Measurements from ENCODE around the gene SPTBN1. TPM values are rescaled to one million over a fixed set of nuclear protein-coding genes. Genes with fewer than 3 reads are reported as not detected.

SPTBN1 gene
- total and polyA plus RNA-seq, 2 experiments from 2014 or later, result 58.1 to 204 TPM

- TF ChIP-seq, protein P1, sequence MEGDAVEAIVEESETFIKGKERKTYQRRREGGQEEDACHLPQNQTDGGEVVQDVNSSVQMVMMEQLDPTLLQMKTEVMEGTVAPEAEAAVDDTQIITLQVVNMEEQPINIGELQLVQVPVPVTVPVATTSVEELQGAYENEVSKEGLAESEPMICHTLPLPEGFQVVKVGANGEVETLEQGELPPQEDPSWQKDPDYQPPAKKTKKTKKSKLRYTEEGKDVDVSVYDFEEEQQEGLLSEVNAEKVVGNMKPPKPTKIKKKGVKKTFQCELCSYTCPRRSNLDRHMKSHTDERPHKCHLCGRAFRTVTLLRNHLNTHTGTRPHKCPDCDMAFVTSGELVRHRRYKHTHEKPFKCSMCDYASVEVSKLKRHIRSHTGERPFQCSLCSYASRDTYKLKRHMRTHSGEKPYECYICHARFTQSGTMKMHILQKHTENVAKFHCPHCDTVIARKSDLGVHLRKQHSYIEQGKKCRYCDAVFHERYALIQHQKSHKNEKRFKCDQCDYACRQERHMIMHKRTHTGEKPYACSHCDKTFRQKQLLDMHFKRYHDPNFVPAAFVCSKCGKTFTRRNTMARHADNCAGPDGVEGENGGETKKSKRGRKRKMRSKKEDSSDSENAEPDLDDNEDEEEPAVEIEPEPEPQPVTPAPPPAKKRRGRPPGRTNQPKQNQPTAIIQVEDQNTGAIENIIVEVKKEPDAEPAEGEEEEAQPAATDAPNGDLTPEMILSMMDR (conservative IDR thresholded peaks at IDR 0.05; ENCODE audit: low read depth in 2 of 2), result no peak; a peak in 1 of 4 replicates
These were observed 197.6 kb downstream of the SPTBN1 start (continued) for GRCh38 chr2:54653572-54654204.

DNA sequence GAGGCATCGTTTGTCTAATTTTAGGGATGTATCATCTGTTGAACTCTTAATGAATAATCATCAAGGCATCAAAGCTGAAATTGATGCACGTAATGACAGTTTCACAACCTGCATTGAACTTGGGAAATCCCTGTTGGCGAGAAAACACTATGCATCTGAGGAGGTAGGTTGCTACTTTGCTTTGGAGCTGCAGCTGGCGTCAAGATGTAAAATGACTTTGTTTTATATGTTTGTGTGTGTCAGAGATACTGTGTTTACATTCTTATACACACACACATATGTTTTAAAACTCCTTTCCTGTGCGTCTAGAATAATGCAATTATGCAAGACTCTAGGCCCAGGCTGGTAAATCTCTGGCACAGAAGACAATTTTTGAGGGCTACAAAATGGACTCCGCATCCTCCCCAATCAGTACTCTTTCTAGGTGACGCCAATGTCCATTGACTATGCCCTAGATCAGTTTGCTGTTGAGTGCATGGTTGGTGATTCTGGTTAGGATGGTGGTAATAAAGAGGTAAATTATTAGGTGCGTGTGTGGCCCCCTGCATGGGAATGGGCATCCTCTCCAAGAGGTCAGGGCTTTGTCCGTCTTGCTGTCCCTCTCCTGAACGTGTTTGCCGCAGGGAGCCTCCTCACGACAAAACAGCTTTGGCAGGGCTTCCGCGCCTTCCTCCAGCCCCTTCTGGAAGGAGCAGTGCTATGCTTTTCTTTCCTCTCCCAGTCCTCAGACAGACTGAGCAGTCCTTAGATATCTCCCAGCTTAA, 199.1 kb downstream of the SPTBN1 start:
- DNase-seq (ENCODE audit: low spot score) (no peak), ATAC-seq (no peak)
- no peak overlapping the region for H2AFZ ChIP-seq
- no peaks in the 10 kb centered on the region for H3K27me3 ChIP-seq (ENCODE audit: insufficient read depth)
- no peak overlapping the region for H3K4me3 ChIP-seq
- Mint-ChIP-seq H3K4me1 (peaks cover 6% of the 10 kb centered on the region; the same call in 1 of the 3 replicates), H3K4me3 (no peak overlapping the region), H3K27me3 (ENCODE audit: insufficient read depth, low read depth, poor library complexity) (peaks cover 4% of the 10 kb centered on the region), H3K27ac (no peak overlapping the region), H3K36me3 (ENCODE audit: low read depth) (peaks cover 88% of the 10 kb centered on the region), H3K9me3 (no peaks in the 10 kb centered on the region)
- H3K9me2 ChIP-seq (ENCODE audit: insufficient read depth), result no peaks in the 10 kb centered on the region
- H3K4me1 ChIP-seq (ENCODE audit: insufficient read depth), result no peaks in the 10 kb centered on the region
- H3K79me2 ChIP-seq (replicated peaks; ENCODE audit: insufficient read depth), result no peaks in the 10 kb centered on the region
- no peak overlapping the region for H3K4me2 ChIP-seq
- peaks cover 26% of the 10 kb centered on the region for H4K20me1 ChIP-seq (replicated peaks; ENCODE audit: insufficient read depth)
- TF ChIP-seq, protein P2, sequence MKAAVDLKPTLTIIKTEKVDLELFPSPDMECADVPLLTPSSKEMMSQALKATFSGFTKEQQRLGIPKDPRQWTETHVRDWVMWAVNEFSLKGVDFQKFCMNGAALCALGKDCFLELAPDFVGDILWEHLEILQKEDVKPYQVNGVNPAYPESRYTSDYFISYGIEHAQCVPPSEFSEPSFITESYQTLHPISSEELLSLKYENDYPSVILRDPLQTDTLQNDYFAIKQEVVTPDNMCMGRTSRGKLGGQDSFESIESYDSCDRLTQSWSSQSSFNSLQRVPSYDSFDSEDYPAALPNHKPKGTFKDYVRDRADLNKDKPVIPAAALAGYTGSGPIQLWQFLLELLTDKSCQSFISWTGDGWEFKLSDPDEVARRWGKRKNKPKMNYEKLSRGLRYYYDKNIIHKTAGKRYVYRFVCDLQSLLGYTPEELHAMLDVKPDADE (IDR thresholded peaks at IDR 0.05), result no peak
- TF ChIP-seq STAT1 (IDR thresholded peaks at IDR 0.05; ENCODE audit: unreplicated experiment) (no peak), NANOG (IDR thresholded peaks at IDR 0.05; ENCODE audit: borderline replicate concordance) (no peak), REST (IDR thresholded peaks at IDR 0.05; ENCODE audit: unreplicated experiment) (no peak), ZNF331 (CRISPR knock-in tag; IDR thresholded peaks at IDR 0.05; ENCODE audit: low read depth) (no peak), ZNF114 (CRISPR knock-in tag; IDR thresholded peaks at IDR 0.05) (no peak)
- H3F3A ChIP-seq (replicated peaks; ENCODE audit: low read depth), result no peaks in the 10 kb centered on the region
- H3K27ac ChIP-seq (ENCODE audit: low read depth), result no peak overlapping the region
- H3K36me3 ChIP-seq (ENCODE audit: insufficient read depth), result peaks cover 82% of the 10 kb centered on the region

All from GM23338 (cell line).